Hippocampal formation (tissue), 2 donors: ENCODE data around the gene LDHAL6B.
"Not testable (repeated sequence)": the region's sequence is repeated elsewhere in the genome, so short reads cannot be mapped to it uniquely, and the experiment has no call there.

ENCODE experiments used
- DNase-seq, 2 donors: peaks; one replicate each; lab custom pipeline; 2025; lab: John Stamatoyannopoulos, UW

Gene LDHAL6B

DNA sequence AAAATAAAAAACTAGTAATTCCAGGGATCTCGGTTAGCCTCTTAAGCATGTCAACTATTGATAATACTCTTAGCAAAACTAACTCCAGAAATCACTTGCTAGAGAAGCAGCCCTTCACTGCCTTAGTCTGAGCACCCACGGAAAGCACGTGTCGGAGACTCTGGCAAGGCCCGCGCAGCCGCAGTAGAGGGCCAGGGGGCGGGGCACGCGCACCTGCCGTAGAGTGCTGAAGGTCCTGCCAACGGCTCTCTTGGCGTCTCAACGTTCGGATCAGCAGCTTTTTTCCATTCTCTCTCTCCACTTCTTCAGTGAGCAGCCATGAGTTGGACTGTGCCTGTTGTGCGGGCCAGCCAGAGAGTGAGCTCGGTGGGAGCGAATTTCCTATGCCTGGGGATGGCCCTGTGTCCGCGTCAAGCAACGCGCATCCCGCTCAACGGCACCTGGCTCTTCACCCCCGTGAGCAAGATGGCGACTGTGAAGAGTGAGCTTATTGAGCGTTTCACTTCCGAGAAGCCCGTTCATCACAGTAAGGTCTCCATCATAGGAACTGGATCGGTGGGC, at the start of gene LDHAL6B:
Gene LDHAL6B (plus strand): TSS at position 221 of the 561 bp plus-strand sequence. CDS start 98 bp downstream, at position 319.
- no peak for DNase-seq

DNA sequence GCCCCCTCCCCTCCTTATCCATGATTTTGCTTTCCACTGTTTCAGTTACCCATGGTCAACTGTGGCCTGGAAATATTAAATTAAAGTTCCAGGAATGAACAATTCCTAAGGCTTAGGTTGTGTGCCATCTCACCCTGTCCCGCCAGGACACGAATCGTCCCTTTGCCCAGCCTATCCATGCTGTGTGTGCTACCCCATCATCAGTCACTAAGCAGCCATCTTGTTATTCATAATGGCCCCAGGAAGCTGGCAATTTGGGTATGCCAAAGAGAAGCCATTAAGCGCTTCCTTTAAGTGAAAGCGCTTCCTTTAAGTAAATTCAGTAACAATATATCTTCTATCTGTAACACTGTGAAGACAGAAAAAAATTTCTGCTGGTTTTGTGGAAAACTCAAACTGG, 49.2 kb upstream of the LDHAL6B start:
- DNase-seq, result no peak

DNA sequence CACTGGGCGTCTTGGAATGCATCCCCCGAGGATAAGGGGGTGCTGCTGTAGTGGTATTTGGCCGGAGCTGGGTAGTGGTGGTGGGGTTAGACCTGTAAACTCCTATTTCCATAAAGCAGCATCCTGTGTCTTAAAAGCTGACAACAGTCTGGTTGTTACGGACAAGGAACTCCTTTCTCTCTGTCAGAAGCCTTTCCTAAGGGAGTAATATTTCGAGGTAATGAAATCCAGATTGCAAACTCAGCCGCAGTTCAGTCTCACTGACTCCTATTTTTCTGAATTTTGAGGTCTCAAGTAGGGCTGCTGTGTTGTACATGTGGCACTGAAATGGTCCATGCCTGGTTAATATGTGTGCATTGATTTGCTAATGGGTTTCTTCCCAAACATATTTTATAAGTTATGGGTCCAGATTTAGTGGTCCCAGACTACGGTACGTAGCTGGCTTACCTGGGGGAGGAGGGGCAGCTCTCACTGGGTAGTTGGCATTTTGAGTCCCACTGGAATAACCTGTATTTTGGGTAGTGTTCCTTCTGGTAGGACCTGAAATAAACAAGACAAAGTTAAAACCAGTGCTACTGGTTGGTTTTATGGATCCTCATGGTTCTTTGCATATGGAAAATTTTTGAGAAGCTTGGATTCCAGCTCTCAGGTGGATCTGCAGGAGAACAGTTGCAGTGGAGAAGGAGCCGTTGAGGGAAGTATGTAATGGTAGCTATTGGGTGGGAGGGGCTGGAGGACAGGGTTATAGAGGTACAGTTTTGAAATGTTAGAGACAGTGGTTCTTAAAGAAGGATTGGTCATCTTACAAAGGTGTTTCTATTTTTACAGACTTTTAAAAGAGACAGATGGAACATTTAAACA, 48.6 kb upstream of the LDHAL6B start:
- DNase-seq, result no peak

GRCh38 chr15:59158701-59159034, 48.0 kb upstream of the LDHAL6B start:
- DNase-seq, result no peak

- no peak for DNase-seq
Measured at GRCh38 chr15:59159210-59159609, 47.4 kb upstream of the LDHAL6B start.

DNA sequence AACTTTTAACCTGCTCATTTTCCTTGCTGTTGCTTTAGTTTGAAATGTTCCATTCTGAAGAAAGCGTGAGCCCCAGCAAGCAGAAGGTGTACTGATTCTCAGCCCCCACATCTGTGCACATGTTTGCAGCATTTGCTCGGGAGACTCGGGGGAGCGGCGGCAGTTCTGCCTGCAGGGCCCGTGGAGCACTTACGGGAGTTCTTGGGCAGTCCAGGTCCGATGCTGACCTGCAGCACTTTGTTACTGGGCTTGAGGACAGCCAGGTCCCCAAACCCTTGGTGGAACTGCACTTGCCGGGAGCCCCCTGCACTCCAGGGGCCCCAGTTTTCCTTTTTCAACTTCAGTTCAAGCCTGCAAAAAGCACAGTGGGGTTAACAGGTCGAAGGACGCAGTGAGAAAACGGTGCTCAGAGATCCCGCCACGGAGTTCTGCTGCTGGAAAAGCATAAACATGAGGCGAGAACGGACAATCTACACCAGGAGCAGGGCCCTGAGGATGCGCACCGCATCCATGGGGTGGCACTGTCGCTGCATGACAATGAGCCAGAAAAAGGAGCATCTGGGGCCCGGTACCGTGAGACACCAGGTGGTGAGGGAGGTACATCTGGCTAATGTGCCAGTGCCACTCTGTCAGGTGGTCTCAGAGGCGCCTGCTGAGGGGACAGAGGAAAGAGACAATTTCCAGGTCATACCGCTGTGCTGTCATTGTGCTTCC, 45.6 kb upstream of the LDHAL6B start:
- DNase-seq, result peak in 1 of 2 donors; percentile 11

GRCh38 chr15:59162080-59162479, 44.6 kb upstream of the LDHAL6B start:
- not testable (repeated sequence) for DNase-seq

DNA sequence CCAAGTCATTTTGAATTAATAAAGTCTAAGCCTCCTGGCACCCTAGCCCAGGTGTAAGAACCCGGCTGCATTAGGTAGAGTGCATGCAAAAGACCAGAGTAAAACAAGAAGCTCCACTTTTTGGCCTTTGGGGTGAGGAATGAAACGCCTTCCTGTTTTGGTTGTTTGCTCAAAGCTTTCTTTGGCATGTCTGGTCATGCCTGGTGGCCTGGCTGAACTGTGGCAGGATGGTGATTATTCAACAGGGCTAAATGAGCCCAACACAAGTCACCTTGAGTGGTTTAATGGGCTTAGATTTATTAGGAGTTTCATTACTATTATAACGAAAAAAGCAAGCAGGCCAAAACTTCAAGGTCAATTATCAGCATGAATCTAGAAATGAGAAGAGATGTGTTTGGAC, 40.9 kb upstream of the LDHAL6B start:
- DNase-seq, result no peak

DNA sequence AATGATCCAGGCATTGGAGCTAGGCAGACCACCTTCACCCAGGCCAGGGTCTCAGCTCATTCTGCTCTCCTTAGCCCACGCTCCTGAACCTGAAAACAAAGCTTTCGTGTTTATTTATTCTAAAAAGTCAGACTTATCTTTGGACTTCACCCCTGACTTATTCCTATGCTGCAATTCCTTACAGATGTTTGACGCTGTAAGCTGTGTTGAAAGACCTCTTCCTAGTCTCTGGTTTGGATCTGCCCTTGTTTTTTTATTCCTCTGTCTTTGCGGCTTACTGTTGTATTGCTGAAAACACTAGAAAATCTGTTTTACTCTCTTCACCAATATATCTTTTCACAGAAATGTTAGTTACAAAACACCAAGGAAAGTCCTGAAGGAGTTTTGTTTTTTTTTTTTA, 40.5 kb upstream of the LDHAL6B start:
- DNase-seq, result no peak

DNA sequence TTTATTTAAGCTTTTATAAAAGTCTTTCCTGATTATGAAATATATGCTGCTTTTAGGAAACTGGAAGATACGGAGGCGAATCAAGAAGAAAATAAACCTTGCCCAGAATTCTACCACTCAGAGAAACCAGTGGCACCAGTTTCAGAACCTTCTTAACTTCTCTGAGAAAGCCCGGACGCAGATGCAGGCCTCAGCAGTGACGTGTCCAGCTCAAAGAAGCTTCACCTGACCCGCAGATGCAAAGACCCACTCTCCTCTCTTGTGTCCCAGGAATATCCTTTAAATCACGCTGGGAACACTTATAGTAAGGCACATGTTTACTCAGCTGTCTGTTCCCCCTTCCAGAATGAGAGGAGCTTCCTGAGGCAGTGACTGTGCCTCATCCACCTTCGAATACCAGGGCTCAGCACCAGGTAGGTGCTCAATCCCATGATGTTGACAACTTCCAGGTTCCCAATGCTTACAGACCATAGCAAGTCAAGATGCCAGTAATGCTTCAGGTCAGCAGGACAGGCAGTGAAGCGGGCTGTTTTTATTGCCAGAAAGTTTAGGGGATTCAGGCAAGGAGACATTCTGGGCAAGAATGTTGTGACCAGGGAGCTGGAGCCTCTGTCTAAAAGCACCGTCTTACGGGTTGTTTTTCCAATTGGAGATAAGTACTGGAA, 39.9 kb upstream of the LDHAL6B start:
- no peak for DNase-seq

GRCh38 chr15:59168536-59168935, 38.1 kb upstream of the LDHAL6B start:
- DNase-seq, result no peak

- no peak for DNase-seq
Measured at GRCh38 chr15:59169251-59169708, 37.4 kb upstream of the LDHAL6B start.

DNA sequence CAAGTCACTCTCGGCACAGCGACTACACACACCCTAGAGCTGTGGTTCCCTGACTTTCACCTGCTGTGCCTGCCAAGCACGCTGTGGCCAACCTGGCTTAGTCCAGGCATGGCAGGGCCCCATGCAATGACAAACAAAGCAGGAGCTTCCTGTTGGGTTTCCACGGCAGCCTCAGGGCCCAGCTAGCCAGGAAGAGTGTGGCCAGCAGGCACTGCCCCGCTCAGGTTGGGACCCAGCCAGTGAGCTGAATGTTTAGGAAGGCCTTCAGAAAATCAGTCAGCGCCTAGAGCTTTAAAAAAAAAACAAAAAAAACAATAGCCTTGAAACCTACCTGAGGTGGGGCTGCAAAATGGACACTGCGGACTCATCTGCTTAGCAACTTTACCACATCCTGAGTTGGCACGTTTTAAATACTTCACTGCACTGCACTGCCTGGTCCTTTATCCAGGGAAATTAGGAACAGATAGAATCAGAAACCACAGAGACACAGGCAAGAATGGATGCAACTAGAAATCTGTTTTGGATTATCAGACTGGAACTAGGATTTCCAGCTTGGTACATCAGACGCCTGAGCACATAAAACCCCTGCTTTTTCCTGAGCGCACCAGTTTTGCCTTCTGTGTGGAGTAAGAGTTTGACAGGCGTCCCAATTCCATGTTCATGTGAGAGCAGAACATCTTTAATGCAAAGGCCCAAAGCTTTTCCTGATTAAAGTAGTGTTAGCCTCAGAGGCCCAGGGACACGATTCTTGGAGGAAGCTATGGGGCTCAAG, 36.2 kb upstream of the LDHAL6B start:
- DNase-seq, result peak; percentile 24 to 37

DNA sequence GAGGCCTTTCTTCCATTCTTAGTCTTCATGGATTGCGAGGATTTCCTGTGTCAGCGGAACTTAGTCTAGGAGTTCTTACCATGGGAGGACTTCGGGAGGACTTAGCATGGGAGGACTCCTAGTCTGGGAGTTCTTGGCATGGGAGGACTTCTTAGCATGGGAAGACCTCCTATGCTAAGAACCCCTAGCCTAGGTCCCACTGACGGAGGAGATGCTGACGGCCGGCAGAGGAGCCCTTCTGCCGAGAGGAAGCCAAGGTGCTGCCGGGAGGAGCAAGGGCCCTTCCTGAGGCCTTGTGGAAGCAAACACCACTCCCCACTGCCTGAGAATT, 35.6 kb upstream of the LDHAL6B start:
- DNase-seq, result no peak

- no peak for DNase-seq
Measured at GRCh38 chr15:59172289-59172901, 34.2 kb upstream of the LDHAL6B start.

DNA sequence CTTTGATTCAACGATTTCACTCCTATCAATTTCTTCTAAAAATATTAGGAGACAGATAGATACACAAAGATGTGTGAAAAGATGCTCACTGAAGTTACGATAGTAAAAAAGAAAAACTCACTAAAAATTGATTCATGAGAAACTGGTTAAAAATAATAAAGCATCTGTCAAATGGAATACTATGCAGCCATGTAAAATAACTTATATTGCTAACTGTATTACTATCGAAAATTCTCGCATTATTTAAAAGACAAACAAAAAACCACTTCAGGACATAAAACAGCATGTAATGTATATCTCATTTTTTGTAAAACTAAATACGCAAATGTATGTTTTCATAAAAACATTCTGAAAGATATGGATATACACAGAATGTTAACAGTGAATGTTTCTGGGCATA, 33.4 kb upstream of the LDHAL6B start:
- DNase-seq, result no peak

GRCh38 chr15:59174151-59174834, 32.4 kb upstream of the LDHAL6B start:
- peak in 1 of 2 donors; percentile 45 for DNase-seq

DNA sequence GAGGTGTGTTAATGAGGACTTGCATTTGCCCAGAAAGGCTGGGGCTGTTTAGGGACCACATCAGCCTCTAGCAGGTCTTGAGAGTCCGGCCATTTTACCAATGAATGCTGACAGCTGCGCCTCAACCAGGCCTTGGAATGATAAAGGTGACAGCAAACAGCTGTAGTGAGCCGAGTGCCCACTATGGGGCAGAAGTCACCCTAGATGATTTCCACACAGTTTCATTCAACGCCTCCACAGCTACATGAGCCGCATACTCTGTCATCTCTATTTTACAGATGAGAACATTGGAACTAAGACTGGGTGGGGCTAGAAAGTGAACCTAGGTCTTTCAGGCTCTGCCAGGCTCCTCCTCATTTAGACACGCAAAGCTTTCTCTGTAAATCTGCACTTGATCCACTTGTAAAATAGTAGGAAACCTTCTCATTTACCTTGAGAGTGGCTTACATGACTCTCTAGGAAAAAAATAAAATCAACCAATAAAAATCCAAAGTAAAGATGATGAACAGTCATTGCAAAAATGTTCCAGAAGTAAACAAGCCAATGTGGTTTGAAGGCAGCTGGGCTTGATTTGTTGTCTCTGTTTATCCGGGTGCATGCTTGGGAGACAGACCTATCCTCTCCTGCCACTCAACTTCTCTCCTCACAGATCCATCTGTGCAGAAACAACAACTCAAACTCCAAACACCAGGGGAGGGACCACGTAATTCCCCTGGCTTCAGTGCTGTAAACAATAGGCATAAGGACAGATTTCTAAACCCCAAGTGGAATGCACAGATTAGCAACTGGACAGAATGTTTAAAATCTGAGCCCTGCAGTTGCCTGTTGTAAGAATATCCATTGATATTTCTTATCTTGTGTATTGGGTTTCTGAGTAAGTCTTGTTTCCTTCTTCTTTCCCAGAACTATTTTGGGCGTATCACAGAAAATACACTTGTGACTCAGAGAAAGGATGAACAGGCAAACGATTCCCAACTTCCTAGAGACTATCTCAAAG, 31.5 kb upstream of the LDHAL6B start:
- DNase-seq, result peak; percentile 55 to 65

GRCh38 chr15:59176653-59177316, 29.9 kb upstream of the LDHAL6B start:
- peak in 1 of 2 donors; percentile 23 for DNase-seq
